ENCODE results near the gene CALML6. TPM values are rescaled to one million over a fixed set of nuclear protein-coding genes. Genes with fewer than 3 reads are reported as not detected.
A peak's percentile ranks its signal among the peaks of the same experiment; 100 is the strongest.

CALML6 gene
- polyA plus RNA-seq, 4 donors = 0.18 to 2.6 TPM; not detected in 2

DNA sequence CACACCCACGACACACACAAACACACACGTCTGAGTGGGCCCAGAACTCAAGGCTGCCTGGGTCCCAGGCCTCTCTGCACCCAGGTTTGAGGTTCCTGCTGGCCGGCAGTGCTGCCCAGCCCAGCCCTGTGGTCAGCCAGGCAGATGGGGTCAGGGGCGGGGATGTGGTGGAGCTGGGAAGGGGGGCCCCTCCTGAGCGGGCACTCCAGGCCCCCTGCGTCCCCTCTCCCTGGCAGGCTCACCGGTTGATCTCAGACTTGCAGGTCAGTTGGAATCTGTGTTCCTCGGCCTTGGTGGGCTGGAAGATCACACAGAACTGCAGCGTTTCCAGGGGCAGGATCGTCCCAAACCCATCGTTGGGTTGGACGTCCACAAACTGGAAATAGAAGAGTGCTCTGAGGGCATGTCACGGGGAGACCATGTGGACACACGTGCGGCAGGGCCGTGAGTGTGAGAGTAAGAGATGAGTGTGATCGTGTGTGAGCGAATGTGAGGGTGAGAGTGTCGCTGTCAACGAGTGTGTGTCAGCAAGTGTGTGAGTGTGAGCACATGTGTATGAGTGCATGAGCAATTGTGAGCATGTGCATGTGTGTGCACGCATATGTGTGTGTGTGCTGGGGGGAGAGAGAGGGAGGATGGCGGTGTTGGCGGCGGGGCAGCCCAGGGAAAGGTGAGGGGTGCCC lies 23.7 kb downstream of the CALML6 start:
- Histone ChIP-seq H3K4me3 (ENCODE audit: low read depth in 1 of 3, low read length in 3 of 3) (no peak overlapping the region), H3K27ac (ENCODE audit: low read depth in 1 of 3, low read length in 2 of 3) (no peak overlapping the region), H3K4me1 (ENCODE audit: control insufficient read depth in 3 of 3, insufficient read depth in 2 of 3, low read depth in 1 of 3, low read length in 2 of 3) (peaks cover 0 to 16% (median 0%) of the 10 kb centered on the region in 3 donors), H3K9me3 (ENCODE audit: control insufficient read depth in 2 of 2, insufficient read depth in 1 of 2, low read depth in 1 of 2, low read length in 1 of 2) (peaks cover 0 to 7% of the 10 kb centered on the region in 2 donors), H3K27me3 (ENCODE audit: control insufficient read depth in 3 of 3, insufficient read depth in 3 of 3, low read length in 3 of 3) (peaks cover 0 to 2% (median 0%) of the 10 kb centered on the region in 3 donors), H3K36me3 (ENCODE audit: control insufficient read depth in 3 of 3, insufficient read depth in 2 of 3, low read depth in 1 of 3, low read length in 3 of 3) (no peaks in the 10 kb centered on the region)
- no peak for DNase-seq
- no peak for FAIRE-seq
- 85 to 88% (median 88%) methylated on average over 23 to 24 of the region's 24 CpGs for WGBS, 3 donors

DNA sequence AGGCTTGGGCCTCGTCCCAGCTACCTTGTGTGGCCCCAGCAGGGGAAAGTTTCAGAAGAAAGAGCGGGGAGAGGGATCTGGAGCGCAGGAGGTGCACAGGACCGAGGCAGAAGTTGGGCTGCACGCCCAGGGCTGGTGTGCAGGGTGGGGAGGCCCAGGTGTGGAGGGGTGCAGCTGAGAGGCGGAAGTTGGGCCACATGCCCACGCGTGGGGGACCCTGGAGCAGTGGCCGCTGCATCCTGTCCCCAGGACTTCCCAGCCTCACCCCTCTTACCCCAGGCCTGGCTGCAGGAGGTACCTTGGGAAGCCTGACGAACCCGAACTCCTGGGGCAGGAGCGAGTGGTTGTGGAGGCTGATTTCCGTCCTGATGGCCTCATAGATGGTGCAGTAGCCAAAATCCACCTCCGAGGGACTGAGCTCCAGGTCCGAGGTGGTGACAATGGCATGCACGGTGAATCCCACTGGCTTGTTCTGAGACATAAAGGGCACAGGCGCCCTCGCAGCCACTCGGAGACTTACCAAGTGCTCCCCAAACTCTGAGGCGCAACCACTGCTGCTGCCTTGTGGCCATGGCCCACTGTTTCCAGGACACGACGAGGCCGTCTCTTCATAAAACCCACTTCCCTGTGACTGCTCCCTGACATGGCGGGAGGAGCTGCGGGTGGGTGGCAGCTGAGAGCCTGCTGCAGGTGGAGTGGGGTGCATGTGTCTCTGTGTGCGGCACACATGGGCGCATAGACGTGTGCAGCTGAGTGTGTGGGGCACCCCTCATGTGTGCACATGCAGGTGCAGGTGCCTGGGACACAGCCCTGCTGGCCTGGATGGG lies 24.4 kb downstream of the CALML6 start:
- WGBS, 3 donors = 87 to 93% (median 90%) methylated on average over 28 of the region's 28 CpGs
- peaks cover 0 to 3% of the 10 kb centered on the region in 2 donors for H3K9me3 ChIP-seq (ENCODE audit: control insufficient read depth in 2 of 2, insufficient read depth in 1 of 2, low read depth in 1 of 2, low read length in 1 of 2)
- peaks cover 0 to 21% (median 0%) of the 10 kb centered on the region in 3 donors for H3K4me1 ChIP-seq (ENCODE audit: control insufficient read depth in 3 of 3, insufficient read depth in 2 of 3, low read depth in 1 of 3, low read length in 2 of 3)
- peaks cover 0 to 2% (median 0%) of the 10 kb centered on the region in 3 donors for H3K27me3 ChIP-seq (ENCODE audit: control insufficient read depth in 3 of 3, insufficient read depth in 3 of 3, low read length in 3 of 3)
- no peak overlapping the region for H3K27ac ChIP-seq (ENCODE audit: low read depth in 1 of 3, low read length in 2 of 3)
- no peak overlapping the region for H3K4me3 ChIP-seq (ENCODE audit: low read depth in 1 of 3, low read length in 3 of 3)
- H3K36me3 ChIP-seq (ENCODE audit: control insufficient read depth in 3 of 3, insufficient read depth in 2 of 3, low read depth in 1 of 3, low read length in 3 of 3) = no peaks in the 10 kb centered on the region
- DNase-seq = no peak
- FAIRE-seq = no peak

DNA sequence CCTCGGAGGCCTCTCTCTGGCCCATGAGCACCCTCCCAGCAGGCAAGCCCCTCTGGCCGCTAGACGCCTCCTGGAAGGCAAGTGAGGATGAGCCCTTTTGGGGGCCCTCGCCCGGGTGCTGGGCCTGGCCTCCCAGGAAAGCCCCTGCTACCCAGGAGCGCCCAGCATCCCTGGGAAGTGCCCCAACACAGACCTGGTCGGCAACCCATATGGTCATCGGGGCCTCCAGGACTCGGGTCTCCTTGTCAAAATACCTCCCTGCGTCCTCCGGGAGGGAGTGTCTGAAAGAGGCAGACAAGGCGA lies 25.0 kb downstream of the CALML6 start:
- H3K4me3 ChIP-seq (ENCODE audit: low read depth in 1 of 3, low read length in 3 of 3) = no peak overlapping the region
- DNase-seq (no peak), FAIRE-seq (no peak)
- H3K4me1 ChIP-seq (ENCODE audit: control insufficient read depth in 3 of 3, insufficient read depth in 2 of 3, low read depth in 1 of 3, low read length in 2 of 3) = peaks cover 0 to 21% (median 0%) of the 10 kb centered on the region in 3 donors
- H3K36me3 ChIP-seq (ENCODE audit: control insufficient read depth in 3 of 3, insufficient read depth in 2 of 3, low read depth in 1 of 3, low read length in 3 of 3) = no peaks in the 10 kb centered on the region
- H3K27me3 ChIP-seq (ENCODE audit: control insufficient read depth in 3 of 3, insufficient read depth in 3 of 3, low read length in 3 of 3) = peaks cover 0 to 2% (median 0%) of the 10 kb centered on the region in 3 donors
- H3K9me3 ChIP-seq (ENCODE audit: control insufficient read depth in 2 of 2, insufficient read depth in 1 of 2, low read depth in 1 of 2, low read length in 1 of 2) = no peaks in the 10 kb centered on the region
- WGBS, 3 donors = 88 to 93% (median 90%) methylated on average over 12 of the region's 12 CpGs
- no peak overlapping the region for H3K27ac ChIP-seq (ENCODE audit: low read depth in 1 of 3, low read length in 2 of 3)

DNA sequence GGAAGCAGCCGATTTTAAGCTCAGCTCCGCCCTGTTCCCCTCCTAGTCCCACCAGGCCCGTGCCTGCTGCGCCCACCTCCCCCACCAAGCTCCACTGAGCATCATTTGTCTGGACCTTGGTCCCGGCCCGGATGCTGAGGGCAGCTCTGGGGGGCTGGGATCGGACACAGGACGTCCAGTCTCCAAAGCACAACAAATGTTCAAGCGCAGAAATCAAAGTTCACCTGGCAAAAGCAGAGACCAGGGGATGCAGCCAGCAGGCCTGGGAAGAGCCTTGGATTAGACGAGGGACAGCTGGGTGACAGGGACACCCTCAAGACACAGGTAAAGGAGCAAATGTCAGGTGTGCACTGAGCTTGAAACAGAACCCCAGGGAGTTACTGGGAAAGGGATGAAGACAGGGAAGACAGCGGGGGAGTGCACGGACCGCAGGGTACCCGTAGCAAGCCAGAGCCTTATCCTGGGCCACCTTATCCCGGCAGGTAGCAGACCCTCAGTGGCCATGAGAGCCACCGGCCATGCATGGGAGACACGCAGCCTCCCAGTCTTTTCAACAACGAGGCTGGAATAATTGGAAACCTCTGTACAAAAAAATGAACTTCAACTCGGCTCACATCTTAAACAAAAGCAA lies 26.3 kb downstream of the CALML6 start:
- H3K4me1 ChIP-seq (ENCODE audit: control insufficient read depth in 3 of 3, insufficient read depth in 2 of 3, low read depth in 1 of 3, low read length in 2 of 3) = peaks cover 0 to 21% (median 0%) of the 10 kb centered on the region in 3 donors
- H3K4me3 ChIP-seq (ENCODE audit: low read depth in 1 of 3, low read length in 3 of 3) = no peak overlapping the region
- H3K27ac ChIP-seq (ENCODE audit: low read depth in 1 of 3, low read length in 2 of 3) = no peak overlapping the region
- FAIRE-seq = no peak
- H3K27me3 ChIP-seq (ENCODE audit: control insufficient read depth in 3 of 3, insufficient read depth in 3 of 3, low read length in 3 of 3) = no peaks in the 10 kb centered on the region
- H3K9me3 ChIP-seq (ENCODE audit: control insufficient read depth in 2 of 2, insufficient read depth in 1 of 2, low read depth in 1 of 2, low read length in 1 of 2) = no peaks in the 10 kb centered on the region
- no peak for DNase-seq
- H3K36me3 ChIP-seq (ENCODE audit: control insufficient read depth in 3 of 3, insufficient read depth in 2 of 3, low read depth in 1 of 3, low read length in 3 of 3) = no peaks in the 10 kb centered on the region
- WGBS, 3 donors = 62 to 70% (median 66%) methylated on average over 19 of the region's 19 CpGs

DNA sequence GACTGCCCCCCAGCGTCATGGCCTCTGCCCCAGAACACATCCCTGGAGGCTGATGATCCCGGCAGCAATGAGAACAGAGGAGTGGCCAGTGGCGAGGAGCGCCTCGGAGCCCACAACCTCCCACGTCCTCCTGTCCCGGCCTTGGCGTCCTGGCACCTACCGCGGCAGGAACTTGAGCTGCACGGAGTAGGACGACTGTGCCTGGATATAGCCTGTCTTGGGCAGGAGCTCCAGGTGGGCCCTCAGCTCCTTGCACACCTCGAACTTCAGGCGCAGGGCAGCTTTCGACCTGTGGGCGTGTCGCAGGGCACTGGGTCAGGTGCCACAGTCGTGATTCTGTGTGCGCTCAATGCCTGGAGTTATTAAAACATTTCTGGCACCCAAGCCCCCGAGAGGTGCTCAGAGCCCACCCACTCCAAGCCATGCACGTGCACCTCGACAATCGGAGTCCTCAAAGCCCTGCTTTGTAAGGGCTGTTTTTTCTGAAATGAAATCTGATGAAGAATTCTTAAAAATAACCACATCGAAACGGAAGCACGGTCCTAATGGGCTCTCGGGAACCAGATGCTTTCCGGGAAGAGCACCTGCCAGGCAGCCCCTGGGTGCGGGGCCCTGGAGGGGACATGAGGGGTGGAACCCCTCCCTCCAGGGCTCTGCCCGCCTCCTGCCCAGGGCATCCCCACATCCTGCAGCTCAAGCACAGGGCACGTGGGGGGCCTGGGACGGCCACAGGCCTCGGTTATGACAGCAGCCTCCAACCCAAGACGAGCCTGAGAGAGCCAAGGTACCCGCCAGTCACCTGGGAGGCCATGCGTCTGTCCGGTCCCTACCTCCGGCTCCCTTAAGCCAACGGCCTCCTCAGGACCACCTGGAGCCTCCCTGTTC lies 27.1 kb downstream of the CALML6 start:
- WGBS, 3 donors = 42 to 78% (median 52%) methylated on average over 36 to 39 of the region's 39 CpGs
- FAIRE-seq (no peak), DNase-seq (peak in 1 of 2 donors; percentile 48)
- H3K36me3 ChIP-seq (ENCODE audit: control insufficient read depth in 3 of 3, insufficient read depth in 2 of 3, low read depth in 1 of 3, low read length in 3 of 3) = no peaks in the 10 kb centered on the region
- peak overlapping the region in 1 of 3 donors; percentile 46 for H3K27ac ChIP-seq (ENCODE audit: low read depth in 1 of 3, low read length in 2 of 3)
- no peaks in the 10 kb centered on the region for H3K9me3 ChIP-seq (ENCODE audit: control insufficient read depth in 2 of 2, insufficient read depth in 1 of 2, low read depth in 1 of 2, low read length in 1 of 2)
- H3K4me1 ChIP-seq (ENCODE audit: control insufficient read depth in 3 of 3, insufficient read depth in 2 of 3, low read depth in 1 of 3, low read length in 2 of 3) = peaks cover 0 to 25% (median 0%) of the 10 kb centered on the region in 3 donors
- no peak overlapping the region for H3K4me3 ChIP-seq (ENCODE audit: low read depth in 1 of 3, low read length in 3 of 3)
- no peaks in the 10 kb centered on the region for H3K27me3 ChIP-seq (ENCODE audit: control insufficient read depth in 3 of 3, insufficient read depth in 3 of 3, low read length in 3 of 3)

DNA sequence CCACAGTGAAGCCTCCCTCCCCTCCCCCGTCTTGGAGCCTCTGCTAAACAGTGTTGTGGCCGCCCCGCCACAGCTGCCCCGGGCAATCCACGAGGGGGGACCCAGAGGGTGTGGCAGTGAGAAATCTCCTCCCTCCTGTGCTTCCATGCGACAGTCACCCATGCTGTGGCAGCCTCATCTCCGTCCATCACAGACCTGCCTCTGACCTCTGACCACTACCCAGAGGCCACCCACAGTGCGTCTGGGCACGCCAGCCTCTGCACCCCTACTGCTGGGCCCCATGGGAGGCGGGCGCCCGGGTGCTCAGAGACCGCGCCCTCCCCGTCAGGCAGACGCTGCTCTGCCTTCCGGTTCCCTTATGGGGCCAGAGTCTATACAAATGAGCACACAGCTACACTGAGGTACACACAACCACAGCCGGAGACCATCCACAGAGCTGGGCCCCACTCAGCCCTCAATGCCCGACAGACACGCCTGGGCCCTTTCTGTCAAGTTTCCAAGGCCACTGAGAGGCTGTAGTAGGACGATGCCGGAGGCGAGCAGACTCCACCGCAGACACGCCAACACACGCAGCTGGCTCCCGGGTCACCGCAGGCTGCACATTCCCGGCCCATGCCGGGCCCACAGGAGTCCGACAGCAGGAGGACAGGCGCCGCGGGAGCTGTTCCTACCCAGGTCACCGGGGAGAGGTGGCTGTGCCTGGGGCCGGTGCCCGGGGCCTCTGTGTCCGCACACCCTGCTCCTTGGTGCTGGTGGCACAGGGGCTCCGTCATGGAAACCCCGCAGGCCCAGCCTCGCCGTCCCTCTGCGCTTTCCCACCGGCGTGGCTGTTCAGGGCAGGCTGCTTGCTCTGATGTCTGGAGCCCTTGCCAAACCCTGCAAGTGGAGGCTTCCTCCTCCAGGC lies 27.9 kb downstream of the CALML6 start:
- FAIRE-seq (no peak), DNase-seq (peak; percentile 76 to 90)
- Histone ChIP-seq H3K27me3 (ENCODE audit: control insufficient read depth in 3 of 3, insufficient read depth in 3 of 3, low read length in 3 of 3) (no peaks in the 10 kb centered on the region), H3K4me1 (ENCODE audit: control insufficient read depth in 3 of 3, insufficient read depth in 2 of 3, low read depth in 1 of 3, low read length in 2 of 3) (peaks cover 0 to 25% (median 0%) of the 10 kb centered on the region in 3 donors), H3K9me3 (ENCODE audit: control insufficient read depth in 2 of 2, insufficient read depth in 1 of 2, low read depth in 1 of 2, low read length in 1 of 2) (no peaks in the 10 kb centered on the region), H3K36me3 (ENCODE audit: control insufficient read depth in 3 of 3, insufficient read depth in 2 of 3, low read depth in 1 of 3, low read length in 3 of 3) (no peaks in the 10 kb centered on the region), H3K27ac (ENCODE audit: low read depth in 1 of 3, low read length in 2 of 3) (peak overlapping the region in 1 of 3 donors; percentile 82), H3K4me3 (ENCODE audit: low read depth in 1 of 3, low read length in 3 of 3) (peak overlapping the region in 2 of 3 donors; percentile 4 to 22)
- WGBS, 3 donors = 30 to 65% (median 53%) methylated on average over 38 to 45 of the region's 45 CpGs

DNA sequence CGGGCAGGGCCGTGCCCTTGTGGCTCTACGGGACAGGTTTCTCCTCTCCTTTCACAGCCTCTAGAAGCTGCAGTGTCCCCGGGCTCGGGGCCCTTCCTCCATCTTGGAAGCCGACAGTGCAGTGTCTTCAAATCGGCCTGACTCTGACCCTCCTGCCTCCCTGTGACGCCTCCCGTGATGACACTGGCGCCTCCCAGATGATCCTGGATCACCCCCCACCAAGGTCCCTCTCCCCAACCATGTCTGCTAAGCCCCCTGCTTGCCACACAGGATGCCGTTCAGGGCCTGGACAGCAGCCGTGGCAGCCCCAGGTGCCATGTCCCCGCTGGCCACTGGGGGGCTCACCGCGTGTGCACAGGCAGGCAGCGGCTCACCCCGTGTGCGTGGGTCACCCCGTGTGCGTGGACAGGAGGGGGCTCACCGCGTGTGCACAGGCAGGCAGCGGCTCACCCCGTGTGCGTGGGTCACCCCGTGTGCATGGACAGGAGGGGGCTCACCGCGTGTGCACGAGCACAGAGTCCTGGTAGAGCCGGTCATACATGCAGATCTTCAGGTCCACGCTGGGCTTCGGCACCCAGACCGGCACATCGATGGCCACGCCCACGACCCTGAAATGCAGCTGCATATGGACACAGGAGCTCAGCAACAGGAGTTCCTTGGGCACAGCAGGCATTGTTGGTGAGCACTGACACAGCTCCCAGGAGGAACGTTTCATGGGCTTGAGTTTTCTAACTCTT lies 28.9 kb downstream of the CALML6 start:
- H3K27ac ChIP-seq (ENCODE audit: low read depth in 1 of 3, low read length in 2 of 3) = peak overlapping the region in 1 of 3 donors; percentile 82
- H3K4me1 ChIP-seq (ENCODE audit: control insufficient read depth in 3 of 3, insufficient read depth in 2 of 3, low read depth in 1 of 3, low read length in 2 of 3) = peaks cover 0 to 25% (median 0%) of the 10 kb centered on the region in 3 donors
- 11 to 22% (median 11%) methylated on average over 31 to 37 of the region's 37 CpGs for WGBS, 3 donors
- H3K27me3 ChIP-seq (ENCODE audit: control insufficient read depth in 3 of 3, insufficient read depth in 3 of 3, low read length in 3 of 3) = peaks cover 0 to 2% (median 0%) of the 10 kb centered on the region in 3 donors
- no peaks in the 10 kb centered on the region for H3K9me3 ChIP-seq (ENCODE audit: control insufficient read depth in 2 of 2, insufficient read depth in 1 of 2, low read depth in 1 of 2, low read length in 1 of 2)
- FAIRE-seq (no peak), DNase-seq (peak; percentile 55 to 81)
- H3K36me3 ChIP-seq (ENCODE audit: control insufficient read depth in 3 of 3, insufficient read depth in 2 of 3, low read depth in 1 of 3, low read length in 3 of 3) = no peaks in the 10 kb centered on the region
- H3K4me3 ChIP-seq (ENCODE audit: low read depth in 1 of 3, low read length in 3 of 3) = peak overlapping the region in 2 of 3 donors; percentile 4 to 17
